Hepatocyte (in vitro differentiated cells): ENCODE measurements around the gene FAM180B. TPM values are rescaled to one million over a fixed set of nuclear protein-coding genes. Genes with fewer than 3 reads are reported as not detected.

Experiments used
- DNase-seq: peaks from one replicate; pipeline ENCODE4 v3.0.0-alpha.2; 2016; ENCODE audit warnings: low spot score
- H2AFZ ChIP-seq: fragments of 200-600 bp; sonication (generic); 2 replicates; pipeline ENCODE4 v1.6.0; 2016; ENCODE audit warnings: antibody characterized with exemption, mild to moderate bottlenecking
- H3K27ac ChIP-seq: fragments of 200-600 bp; sonication (generic); 2 replicates; pipeline ENCODE4 v1.5.1; 2016; ENCODE audit warnings: mild to moderate bottlenecking
- H3K27me3 ChIP-seq: fragments of 200-600 bp; sonication (generic); 2 replicates; pipeline ENCODE4 v1.6.1; 2016
- H3K36me3 ChIP-seq: fragments of 200-600 bp; sonication (generic); replicated peaks from 2 replicates; pipeline ENCODE4 v1.5.1; 2016; ENCODE audit warnings: low read depth; ENCODE audit not compliant: insufficient read depth
- H3K4me1 ChIP-seq: fragments of 200-600 bp; sonication (generic); 2 replicates; pipeline ENCODE4 v1.5.1; 2016; ENCODE audit warnings: mild to moderate bottlenecking, moderate library complexity; ENCODE audit not compliant: insufficient read depth
- H3K4me2 ChIP-seq: fragments of 200-600 bp; sonication (generic); 2 replicates; pipeline ENCODE4 v1.6.0; 2016
- H3K4me3 ChIP-seq: fragments of 200-600 bp; sonication (generic); 2 replicates; pipeline ENCODE4 v1.5.1; 2016; ENCODE audit warnings: mild to moderate bottlenecking
- H3K79me2 ChIP-seq: fragments of 200-600 bp; sonication (generic); 2 replicates; pipeline ENCODE4 v1.6.0; 2017; ENCODE audit warnings: mild to moderate bottlenecking
- H3K9me2 ChIP-seq: fragments of 200-600 bp; sonication (generic); replicated peaks from 2 replicates; pipeline ENCODE4 v1.6.0; 2017; ENCODE audit warnings: mild to moderate bottlenecking; ENCODE audit not compliant: insufficient read depth
- H3K9me3 ChIP-seq: fragments of 200-600 bp; sonication (generic); 2 replicates; pipeline ENCODE4 v1.5.1; 2016; ENCODE audit warnings: low read depth, mild to moderate bottlenecking
- H4K20me1 ChIP-seq: fragments of 200-600 bp; sonication (generic); 2 replicates; pipeline ENCODE4 v1.6.0; 2016; ENCODE audit warnings: mild to moderate bottlenecking; ENCODE audit not compliant: insufficient read depth, poor library complexity, severe bottlenecking
- EZH2 ChIP-seq: fragments of 200-600 bp; sonication (generic); IDR thresholded peaks from 2 replicates; pipeline ENCODE4 v1.6.1; 2016; ENCODE audit warnings: antibody characterized with exemption, mild to moderate bottlenecking, borderline replicate concordance
- EZH2phosphoT487 ChIP-seq: fragments of 200-600 bp; sonication (generic); IDR thresholded peaks from one replicate; pipeline ENCODE4 v1.6.1; 2018; ENCODE audit warnings: antibody characterized with exemption, mild to moderate bottlenecking, low read depth, moderate library complexity; ENCODE audit not compliant: unreplicated experiment, severe bottlenecking
- WGBS: methylation state at CpG from one replicate; pipeline ENCODE4 v1.1.6; 2016; ENCODE audit warnings: low lambda C conversion rate; ENCODE audit errors: missing lambda C conversion rate; 5-methylcytosine and 5-hydroxymethylcytosine counted together
- polyA plus RNA-seq: library from polyadenylated mRNA; unstranded; fragments of >200 nt; fragmentation: Nextera tagmentation; extraction: Ambion mirVana; gene quantifications from 2 replicates; pipeline ENCODE4 v1.2.1, GENCODE V29; 2016
- total RNA-seq: library from RNA; depleted of rRNA; stranded (reverse); fragments of >200 nt; gene quantifications from 2 replicates; pipeline ENCODE4 v1.2.3, GENCODE V29; 2014
- TF ChIP-seq, protein P1 (sequence below): fragments of 200-600 bp; sonication (generic); IDR thresholded peaks from 2 replicates; pipeline ENCODE4 v1.5.1; 2016; ENCODE audit warnings: antibody characterized with exemption, mild to moderate bottlenecking; ENCODE audit not compliant: poor library complexity

Gene FAM180B
- total and polyA plus RNA-seq, 2 experiments from 2014 or later = 0.50 TPM; not detected in 1

DNA sequence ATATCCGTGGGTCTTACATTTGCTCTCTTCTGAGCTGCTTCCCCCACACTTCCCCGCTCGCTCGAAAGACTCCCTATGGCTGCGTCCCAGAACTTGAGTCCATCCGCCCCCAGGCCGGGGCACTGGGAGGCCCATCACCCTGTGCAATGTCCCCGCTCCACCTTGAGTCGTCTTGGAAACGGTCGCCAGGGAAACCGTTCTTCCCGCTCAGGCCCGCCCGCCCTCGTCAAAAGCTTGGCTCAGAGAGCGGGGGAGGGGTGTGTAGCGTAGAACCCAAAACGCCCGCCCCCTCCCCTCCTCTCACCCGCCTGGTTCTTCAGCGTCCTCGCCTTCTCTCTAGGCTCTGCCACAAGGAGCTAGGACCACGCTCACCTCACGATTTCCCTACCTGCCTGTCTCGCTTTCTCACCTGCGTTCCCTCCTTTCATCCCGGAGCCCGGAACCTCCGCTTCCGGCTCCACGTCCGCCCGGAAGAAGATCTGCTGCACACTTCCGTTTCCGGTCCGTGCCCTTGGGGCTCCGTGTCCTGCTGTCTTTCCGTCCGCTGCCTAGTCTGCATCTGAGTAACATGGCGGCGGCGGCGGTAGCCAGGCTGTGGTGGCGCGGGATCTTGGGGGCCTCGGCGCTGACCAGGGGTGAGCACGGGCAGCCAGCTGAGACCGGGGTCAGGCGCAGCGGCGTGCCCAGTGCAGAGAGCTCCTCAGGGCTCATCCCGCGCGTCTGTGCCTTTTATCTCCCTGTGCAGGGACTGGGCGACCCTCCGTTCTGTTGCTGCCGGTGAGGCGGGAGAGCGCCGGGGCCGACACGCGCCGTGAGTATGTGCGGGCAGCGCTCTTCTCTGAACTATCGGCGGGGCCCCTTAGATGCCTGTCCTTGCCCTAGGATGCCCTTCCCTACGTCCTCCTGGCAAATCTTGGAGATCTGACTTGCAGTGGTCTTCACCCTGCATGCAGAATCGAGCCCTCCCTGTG lies 7.7 kb upstream of the FAM180B start, which contains the start of the genes KBTBD4 and NDUFS3:
TSS of gene KBTBD4 (minus strand) at position 447 of the 971 bp plus-strand sequence. CDS start at position 428, 19 bp downstream.
TSS of gene NDUFS3 (plus strand) at position 551 of the 971 bp plus-strand sequence. CDS start at position 569, 18 bp downstream.
- H3K27ac ChIP-seq = peak within 1 kb of the TSS; percentile 97
- WGBS = 1% methylated on average over 63 of the region's 72 CpGs
- no peaks in the 10 kb centered on the region for H4K20me1 ChIP-seq
- H3K4me3 ChIP-seq = peak within 1 kb of the TSS; percentile 99
- peaks cover 51% of the 10 kb centered on the region for H3K79me2 ChIP-seq
- H3K4me1 ChIP-seq = peaks cover 7% of the 10 kb centered on the region
- TF ChIP-seq, protein P1, sequence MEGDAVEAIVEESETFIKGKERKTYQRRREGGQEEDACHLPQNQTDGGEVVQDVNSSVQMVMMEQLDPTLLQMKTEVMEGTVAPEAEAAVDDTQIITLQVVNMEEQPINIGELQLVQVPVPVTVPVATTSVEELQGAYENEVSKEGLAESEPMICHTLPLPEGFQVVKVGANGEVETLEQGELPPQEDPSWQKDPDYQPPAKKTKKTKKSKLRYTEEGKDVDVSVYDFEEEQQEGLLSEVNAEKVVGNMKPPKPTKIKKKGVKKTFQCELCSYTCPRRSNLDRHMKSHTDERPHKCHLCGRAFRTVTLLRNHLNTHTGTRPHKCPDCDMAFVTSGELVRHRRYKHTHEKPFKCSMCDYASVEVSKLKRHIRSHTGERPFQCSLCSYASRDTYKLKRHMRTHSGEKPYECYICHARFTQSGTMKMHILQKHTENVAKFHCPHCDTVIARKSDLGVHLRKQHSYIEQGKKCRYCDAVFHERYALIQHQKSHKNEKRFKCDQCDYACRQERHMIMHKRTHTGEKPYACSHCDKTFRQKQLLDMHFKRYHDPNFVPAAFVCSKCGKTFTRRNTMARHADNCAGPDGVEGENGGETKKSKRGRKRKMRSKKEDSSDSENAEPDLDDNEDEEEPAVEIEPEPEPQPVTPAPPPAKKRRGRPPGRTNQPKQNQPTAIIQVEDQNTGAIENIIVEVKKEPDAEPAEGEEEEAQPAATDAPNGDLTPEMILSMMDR = no peak
- TF ChIP-seq EZH2phosphoT487 = no peak
- no peak for TF ChIP-seq EZH2
- no peaks in the 10 kb centered on the region for H3K9me2 ChIP-seq
- DNase-seq = peak; percentile 94
- H3K27me3 ChIP-seq = no peaks in the 10 kb centered on the region
- H3K36me3 ChIP-seq = no peaks in the 10 kb centered on the region
- peak within 1 kb of the TSS; percentile 97 for H2AFZ ChIP-seq
- H3K9me3 ChIP-seq = no peaks in the 10 kb centered on the region
- peak within 1 kb of the TSS; percentile 99 for H3K4me2 ChIP-seq

DNA sequence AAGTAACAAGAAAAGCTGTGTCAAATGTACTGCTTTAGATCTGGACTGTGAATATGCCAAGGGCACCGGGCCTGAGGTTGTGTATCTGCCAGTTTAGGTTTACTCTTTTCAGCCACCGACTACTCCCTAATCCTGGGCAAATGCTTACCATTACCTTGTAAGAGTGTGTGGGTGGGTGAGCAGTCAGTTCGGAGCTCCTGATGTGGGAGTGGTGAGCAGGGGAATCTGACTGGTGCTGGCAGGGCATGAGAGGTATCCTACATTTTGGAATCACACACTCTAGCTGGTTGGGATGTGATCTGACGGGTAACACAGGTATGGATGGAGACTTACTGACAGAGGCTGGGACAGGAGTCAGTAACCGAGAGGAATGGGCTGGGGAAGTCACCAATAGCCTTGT lies 2.6 kb upstream of the FAM180B start:
- H3K4me1 ChIP-seq = no peaks in the 10 kb centered on the region
- 95% methylated on average over 5 of the region's 5 CpGs for WGBS
- H3K4me3 ChIP-seq = no peak overlapping the region
- peaks cover 24% of the 10 kb centered on the region for H3K79me2 ChIP-seq
- DNase-seq = no peak
- H3K27ac ChIP-seq = no peak overlapping the region
- H2AFZ ChIP-seq = no peak overlapping the region
- H3K36me3 ChIP-seq = no peaks in the 10 kb centered on the region
- H3K9me3 ChIP-seq = no peaks in the 10 kb centered on the region
- no peak overlapping the region for H3K4me2 ChIP-seq
- no peaks in the 10 kb centered on the region for H3K9me2 ChIP-seq
- H3K27me3 ChIP-seq = no peaks in the 10 kb centered on the region
- TF ChIP-seq EZH2 = no peak
- TF ChIP-seq EZH2phosphoT487 = no peak
- TF ChIP-seq, protein P1 = no peak
- H4K20me1 ChIP-seq = no peaks in the 10 kb centered on the region

DNA sequence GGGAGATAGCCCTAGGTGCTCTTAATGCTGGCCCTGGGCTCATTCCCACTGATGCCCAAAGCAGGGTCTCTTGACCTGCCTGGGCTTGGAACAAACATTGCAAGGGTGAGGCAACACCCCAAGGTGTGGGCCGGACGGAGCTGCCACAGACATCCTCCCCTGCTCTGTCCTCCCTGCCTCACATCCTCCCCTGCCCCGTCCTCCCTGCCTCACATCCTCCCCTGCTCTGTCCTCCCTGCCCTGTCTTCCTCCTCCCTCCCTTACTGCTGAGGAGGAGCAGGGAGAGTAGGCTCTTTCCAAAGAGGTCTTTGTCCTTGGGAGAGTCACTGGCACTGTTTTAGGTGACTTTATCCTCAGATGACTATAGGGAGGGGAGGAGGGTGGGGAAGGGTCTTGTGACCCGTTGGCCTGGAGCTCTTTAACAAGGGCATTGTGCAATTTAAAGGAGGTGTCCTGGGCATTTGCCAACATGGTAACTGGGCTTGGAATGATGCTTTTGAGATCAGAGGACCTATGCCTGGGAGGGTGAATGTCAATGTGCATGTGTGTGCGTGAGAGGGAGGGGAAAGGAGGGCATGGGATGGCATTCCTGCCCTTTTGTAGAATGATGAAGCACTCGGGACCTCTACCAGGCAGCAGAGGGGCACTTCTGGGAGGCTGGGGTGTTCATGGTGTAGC lies 700 bp downstream of the FAM180B start:
- H3K36me3 ChIP-seq = no peaks in the 10 kb centered on the region
- H4K20me1 ChIP-seq = no peaks in the 10 kb centered on the region
- TF ChIP-seq EZH2 (no peak), EZH2phosphoT487 (no peak)
- TF ChIP-seq, protein P1 = no peak
- H3K4me1 ChIP-seq = no peaks in the 10 kb centered on the region
- no peak overlapping the region for H3K4me3 ChIP-seq
- H3K79me2 ChIP-seq = no peaks in the 10 kb centered on the region
- no peak overlapping the region for H3K27ac ChIP-seq
- WGBS = 85% methylated on average over 6 of the region's 6 CpGs
- H3K9me3 ChIP-seq = no peaks in the 10 kb centered on the region
- H3K4me2 ChIP-seq = no peak overlapping the region
- peaks cover 2% of the 10 kb centered on the region for H3K27me3 ChIP-seq
- DNase-seq = no peak
- no peaks in the 10 kb centered on the region for H3K9me2 ChIP-seq
- H2AFZ ChIP-seq = no peak overlapping the region
